Ureter (tissue), 1 donor: ENCODE measurements around the gene FGF1. TPM values are rescaled to one million over a fixed set of nuclear protein-coding genes. Genes with fewer than 3 reads are reported as not detected.

ENCODE experiments used
- DNase-seq: peaks from one replicate; pipeline ENCODE4 v3.0.0-alpha.2; 2020; ENCODE audit warnings: low spot score
- total RNA-seq: library from RNA; stranded (reverse); gene quantifications from one replicate; pipeline ENCODE4 v1.2.4, GENCODE V29; 2023
- donor health status: DM: yes; HTN: yes; CAD: no.

The FGF1 gene
- total RNA-seq, 1 donor from 2014 or later: not detected

GRCh38 chr5:142644127-142644526 is 41.8 kb downstream of the FGF1 start:
- DNase-seq: no peak

DNA sequence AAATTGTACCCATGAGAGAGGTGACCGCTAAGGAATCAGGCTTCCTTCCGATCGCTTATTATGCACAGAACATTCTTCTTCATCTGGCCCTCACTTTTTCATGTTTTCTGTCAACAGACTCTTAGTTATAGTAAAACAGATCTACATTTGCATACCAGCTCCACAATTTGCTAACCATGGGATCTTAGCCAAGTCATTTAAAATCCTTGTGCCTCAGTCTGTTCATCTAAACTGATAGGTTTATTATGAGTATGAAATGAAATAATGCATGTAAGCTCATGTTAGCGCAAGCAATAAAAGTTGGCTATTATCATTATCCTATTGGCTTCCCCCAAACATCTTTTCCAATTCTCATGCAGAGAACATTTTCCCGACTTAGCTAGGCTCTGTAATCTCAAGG is 42.3 kb downstream of the FGF1 start:
- DNase-seq: no peak

- no peak for DNase-seq
Observed at GRCh38 chr5:142642427-142642826, 43.5 kb downstream of the FGF1 start.

DNA sequence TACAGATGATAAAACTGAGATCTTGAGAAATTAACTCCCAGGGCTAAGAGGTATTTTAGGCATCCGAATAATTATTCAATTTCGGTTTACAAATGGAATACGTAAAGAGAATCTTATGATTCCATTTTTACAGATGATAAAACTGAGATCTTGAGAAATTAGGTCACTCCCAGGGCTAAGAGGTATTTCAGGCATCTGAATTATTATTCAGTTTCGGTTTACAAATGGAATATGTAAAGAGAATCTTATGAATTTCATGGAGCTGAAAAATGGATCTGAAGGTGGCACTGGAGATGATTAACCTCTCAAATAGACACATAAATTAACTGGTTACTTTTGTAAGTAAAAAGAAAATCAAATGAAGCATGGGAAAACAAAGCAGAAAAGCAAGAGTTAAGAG is 44.2 kb downstream of the FGF1 start:
- no peak for DNase-seq

- DNase-seq: no peak
Observed at GRCh38 chr5:142640316-142641005, 45.4 kb downstream of the FGF1 start.

DNA sequence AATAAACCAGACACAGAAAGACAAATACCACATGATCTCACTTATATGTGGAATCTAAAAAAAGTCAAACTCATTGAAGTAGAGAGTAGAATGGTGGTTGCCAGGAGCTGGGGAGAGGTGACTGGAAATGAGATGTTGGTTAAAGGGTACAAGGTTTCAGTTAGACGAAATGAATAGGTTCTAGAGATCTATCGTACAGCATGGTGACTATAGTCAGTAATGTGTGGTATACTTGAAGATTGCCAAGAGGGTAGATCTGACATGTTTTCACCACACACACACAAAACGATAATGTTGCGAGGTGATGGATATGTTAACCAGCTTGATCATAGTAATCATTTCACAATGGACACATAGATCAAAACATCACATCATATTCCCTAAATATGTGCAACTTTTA is 46.4 kb downstream of the FGF1 start:
- DNase-seq: no peak

- no peak for DNase-seq
Observed at GRCh38 chr5:142637871-142638270, 48.0 kb downstream of the FGF1 start.

DNA sequence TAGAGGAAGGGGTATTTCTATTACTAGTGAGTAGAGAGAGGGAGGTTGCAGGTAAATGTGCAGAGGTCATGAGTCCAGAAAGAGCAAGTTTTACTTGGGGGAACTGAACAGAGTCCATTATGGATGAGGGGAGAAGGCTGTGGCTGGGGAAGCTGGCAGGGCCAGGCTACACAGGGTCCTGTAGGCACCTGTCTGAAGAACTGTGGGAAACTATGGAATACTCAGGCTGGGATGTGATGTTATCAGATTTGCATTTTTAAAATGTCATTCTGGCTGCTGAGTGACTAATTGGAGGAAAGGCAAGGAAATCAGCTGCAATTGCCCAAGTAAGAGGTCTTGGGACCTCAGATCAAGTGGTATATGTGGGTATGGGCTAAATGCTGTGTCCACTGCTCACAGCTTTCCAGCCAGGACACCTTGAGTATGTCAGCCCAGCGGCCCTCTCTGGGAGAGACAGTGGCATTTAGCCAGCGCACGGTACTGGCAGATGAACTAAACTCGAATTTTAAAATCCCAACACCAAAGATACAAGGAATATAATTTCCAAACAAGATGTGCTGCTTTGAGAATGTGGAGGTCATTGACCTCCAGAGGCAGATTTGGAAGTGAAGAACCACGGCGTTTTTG is 49.1 kb downstream of the FGF1 start:
- DNase-seq: no peak

DNA sequence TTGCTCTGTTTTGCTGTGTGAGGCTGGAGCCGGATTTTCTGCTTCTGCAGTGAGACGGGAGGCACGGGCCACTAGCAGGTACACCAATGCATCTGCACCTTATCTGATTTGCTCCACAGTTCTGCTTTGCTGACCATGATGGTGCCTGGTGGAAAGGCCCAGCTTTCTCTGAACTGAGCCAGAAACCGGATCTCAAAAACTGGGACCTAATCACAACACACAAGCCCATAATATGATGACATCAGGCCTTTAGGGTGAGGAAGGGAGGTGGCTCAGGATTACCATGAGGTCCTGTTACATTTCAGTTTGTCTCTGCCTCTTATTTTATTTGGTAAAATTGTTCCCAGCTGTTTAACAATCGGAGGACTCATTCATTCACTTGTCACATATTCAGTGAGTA is 49.8 kb downstream of the FGF1 start:
- DNase-seq: no peak

DNA sequence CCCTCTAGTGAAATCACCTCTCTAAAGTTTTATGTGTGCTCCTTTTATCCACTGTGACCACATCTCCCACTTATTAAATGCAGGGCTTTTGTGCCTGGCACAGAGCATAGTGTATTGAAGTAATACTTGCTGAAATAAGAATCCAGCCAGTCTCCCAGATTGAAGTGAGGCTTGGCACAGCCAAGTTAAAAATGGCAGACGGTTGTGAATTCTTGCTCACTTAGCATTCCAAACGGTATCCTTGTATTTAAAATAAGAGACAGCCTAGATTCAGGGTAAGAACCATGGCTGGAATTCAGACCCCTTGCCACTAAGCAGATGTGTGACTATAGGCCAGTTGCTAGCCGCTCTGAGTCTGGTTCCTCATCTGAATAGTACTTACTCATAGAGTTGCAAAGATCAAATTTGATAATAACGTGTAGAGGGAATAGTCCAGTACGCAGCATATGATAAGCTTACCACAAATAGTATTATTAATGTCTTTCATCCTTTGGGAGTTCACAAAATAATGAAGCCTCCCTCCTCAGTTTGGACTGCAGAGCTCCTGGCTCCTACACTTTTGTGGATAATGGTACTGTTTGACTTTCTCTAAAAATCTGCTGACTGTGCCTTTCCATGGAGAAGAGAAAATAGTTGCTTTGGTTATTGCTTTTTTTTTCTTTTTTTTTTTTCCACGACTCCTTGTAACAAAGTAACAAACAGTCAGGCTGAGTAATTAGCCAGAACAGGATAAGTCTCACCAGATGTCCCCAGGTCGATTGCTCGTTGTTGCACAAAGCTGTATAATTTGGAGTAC is 51.5 kb downstream of the FGF1 start:
- DNase-seq: no peak

DNA sequence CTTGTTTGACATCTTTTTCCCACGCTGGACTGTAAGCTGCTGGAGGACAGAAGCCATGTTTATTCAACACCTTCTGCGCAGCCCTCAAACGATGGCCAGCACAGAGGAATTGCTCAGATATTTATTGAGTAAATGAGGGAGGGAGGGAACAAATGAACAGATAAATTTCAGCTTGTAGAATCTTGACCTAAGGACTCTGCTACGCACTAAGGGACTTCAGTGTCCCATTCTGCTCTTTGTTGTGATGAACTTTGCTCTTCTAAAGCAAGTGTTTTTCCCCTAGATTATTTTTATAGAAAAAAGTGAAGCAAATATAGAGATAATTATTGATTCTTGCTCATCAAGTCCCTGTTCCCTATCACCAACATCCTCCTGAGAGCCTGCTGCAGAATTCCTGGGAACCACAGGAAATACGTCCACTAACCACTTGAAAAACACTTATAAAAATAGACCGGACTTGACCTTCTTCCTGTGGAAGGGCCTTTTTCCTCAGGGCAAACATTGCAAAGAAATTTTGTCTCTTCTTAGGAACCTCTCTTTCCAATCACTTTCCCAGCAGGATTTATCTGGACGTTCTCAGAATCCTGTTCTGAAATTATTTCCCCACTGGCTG is 54.9 kb downstream of the FGF1 start:
- no peak for DNase-seq

GRCh38 chr5:142627383-142628217 is 58.3 kb downstream of the FGF1 start:
- no peak for DNase-seq

GRCh38 chr5:142626786-142627185 is 59.1 kb downstream of the FGF1 start:
- no peak for DNase-seq

- no peak for DNase-seq
Observed at GRCh38 chr5:142626099-142626498, 59.8 kb downstream of the FGF1 start.

GRCh38 chr5:142621227-142621626 is 64.7 kb downstream of the FGF1 start:
- DNase-seq: no peak

DNA sequence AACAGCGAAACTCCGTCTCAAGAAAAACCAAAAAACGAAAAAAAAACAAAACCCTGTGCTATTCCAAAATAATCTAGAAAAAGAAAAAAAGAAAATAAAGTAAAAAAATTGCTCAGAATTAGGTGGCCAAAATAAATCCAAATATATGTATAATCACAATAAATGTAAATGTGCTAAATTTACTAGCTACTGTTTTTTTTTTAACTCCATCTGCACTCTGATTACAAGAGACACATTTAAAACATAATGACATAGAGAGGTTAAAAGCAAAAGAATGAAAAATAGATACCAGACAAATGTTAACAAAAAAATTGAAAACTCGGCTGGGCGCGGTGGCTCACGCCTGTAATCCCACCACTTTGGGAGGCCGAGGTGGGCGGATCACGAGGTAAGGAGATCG is 66.1 kb downstream of the FGF1 start:
- DNase-seq: no peak

DNA sequence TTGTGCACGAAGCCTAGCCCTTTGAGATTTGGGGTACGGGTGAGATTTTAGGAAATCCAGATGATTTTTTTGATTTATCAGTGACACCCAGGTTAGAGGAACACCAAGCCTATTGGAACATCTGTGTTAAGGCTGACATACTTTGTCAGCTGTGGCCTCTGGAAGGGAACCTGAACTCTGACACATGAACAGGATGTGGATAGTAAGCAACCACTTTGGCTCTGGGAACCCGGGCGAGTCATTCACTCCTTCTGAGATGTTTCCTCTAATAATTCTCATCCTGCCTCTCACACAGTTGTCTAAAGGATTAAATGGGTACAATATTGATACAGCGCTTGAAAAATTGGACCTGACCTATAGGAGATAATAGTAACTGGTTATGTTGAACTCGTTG is 67.8 kb downstream of the FGF1 start:
- no peak for DNase-seq

DNA sequence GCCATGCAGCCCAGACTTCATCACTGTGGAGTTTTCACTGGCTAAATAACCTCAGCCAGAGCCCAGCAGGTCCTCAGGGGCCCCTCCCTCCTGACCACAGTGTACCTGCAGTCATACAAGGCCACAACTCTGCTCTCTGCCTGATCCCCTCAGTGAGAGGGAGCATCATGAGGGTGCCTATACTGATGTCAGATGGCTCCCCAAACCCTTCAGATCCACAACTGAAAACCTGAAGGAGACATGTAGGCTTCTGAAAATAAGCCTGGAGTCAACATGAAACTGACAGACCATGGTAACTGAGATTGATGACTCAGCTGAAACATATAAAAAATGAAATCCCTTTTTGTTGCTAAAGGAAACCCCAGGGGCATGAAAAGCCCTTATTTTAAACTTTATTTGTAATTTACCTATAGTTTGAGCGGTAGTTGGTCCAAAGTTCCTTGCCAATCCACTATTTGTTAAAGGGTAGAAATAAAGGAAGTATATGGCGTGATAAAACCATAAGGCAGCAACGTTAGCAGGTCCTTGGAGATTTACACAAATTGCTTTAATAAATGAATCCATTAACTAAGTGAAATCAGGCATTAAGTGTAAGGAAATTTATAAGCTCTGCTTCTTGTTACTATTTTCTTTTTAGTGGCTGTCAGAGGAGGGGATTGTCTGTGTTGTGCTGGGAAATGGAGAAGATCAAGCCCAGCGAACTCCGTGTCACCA is 68.3 kb downstream of the FGF1 start:
- DNase-seq: no peak

DNA sequence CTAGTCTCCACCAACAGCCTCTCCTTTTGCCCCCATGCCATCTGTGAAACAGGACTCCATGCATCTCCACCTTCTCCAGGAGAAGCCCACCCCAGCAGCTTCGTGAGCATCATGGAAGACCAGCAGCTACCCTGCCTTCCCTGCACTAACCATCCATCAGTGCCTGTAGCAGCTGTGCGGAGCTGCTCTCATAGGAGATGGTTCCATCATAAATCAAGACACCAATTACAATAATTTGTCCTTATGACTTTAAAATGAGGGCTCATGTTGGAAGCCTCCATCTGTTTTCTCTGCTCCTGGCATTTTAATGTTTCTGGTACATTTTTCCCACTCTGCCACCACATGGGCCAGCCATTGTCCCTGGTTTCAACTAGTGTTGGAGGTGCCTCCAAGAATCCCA is 69.9 kb downstream of the FGF1 start:
- no peak for DNase-seq

- no peak for DNase-seq
Observed at GRCh38 chr5:142614054-142614453, 71.8 kb downstream of the FGF1 start.

DNA sequence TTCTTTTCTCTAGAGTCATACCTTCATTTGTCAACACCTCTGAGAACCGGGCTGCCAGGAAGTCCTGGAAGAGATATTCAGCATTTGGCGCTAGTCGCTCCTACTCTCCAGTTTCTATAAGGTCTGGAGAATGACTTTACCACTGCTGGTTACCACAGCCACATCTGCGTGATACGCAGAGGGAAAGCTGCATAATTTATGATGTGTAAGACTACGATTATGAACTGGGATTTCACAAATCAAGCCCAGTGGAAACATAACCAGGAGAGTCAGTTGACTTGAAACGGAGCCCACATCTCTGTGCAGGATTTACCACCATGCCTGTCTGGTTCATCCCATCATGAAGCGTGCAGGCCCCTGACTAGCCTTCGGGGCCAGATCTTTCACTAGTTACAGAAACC is 72.6 kb downstream of the FGF1 start:
- DNase-seq: no peak
